ENCODE data around the gene HNRNPR.
"Not testable (repeated sequence)": the region's sequence is repeated elsewhere in the genome, so short reads cannot be mapped to it uniquely, and the experiment has no call there.

HNRNPR gene

DNA sequence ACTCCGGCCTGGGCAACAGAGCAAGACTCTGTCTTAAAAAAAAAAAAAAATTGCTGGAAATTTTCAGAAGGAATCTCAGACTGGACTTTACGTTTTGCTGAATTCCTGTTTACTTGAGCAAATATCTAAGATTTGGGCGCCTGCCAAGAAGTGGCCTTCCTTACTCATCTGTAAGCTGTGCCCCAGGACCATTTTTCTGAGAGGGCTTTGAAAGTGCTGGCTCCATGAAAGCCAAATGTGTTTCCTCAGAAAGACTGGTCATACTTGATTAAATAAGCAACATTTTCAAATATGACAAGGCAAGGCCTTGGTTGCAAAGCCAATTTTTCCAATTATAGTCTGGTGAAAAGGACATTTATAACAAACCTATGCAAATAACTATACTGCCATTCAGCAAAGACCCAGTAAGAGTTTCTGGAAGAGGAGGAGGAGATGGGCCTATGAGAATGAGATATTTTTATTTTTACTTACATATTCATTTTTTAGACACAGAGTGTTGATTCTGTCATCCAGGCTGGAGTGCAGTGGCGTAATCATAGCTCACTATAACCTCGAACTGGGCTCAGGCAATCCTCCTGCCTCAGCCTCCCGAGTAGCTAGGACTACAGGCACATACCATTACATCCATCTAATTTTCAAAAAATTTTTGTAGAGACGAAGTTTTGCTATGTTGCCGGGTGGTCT, 70.5 kb downstream of the HNRNPR start:
- ChIA-PET POLR2A (ENCODE audit: low non-redundant PET) (no interaction called here), CTCF (no interaction called here)
- DNase-seq (ENCODE audit: low spot score): peak; percentile 17
- peak overlapping the region; percentile 40 for H3K27ac ChIP-seq
- TF ChIP-seq, protein P1, sequence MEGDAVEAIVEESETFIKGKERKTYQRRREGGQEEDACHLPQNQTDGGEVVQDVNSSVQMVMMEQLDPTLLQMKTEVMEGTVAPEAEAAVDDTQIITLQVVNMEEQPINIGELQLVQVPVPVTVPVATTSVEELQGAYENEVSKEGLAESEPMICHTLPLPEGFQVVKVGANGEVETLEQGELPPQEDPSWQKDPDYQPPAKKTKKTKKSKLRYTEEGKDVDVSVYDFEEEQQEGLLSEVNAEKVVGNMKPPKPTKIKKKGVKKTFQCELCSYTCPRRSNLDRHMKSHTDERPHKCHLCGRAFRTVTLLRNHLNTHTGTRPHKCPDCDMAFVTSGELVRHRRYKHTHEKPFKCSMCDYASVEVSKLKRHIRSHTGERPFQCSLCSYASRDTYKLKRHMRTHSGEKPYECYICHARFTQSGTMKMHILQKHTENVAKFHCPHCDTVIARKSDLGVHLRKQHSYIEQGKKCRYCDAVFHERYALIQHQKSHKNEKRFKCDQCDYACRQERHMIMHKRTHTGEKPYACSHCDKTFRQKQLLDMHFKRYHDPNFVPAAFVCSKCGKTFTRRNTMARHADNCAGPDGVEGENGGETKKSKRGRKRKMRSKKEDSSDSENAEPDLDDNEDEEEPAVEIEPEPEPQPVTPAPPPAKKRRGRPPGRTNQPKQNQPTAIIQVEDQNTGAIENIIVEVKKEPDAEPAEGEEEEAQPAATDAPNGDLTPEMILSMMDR (conservative IDR thresholded peaks at IDR 0.05; ENCODE audit: low read depth): no peak

DNA sequence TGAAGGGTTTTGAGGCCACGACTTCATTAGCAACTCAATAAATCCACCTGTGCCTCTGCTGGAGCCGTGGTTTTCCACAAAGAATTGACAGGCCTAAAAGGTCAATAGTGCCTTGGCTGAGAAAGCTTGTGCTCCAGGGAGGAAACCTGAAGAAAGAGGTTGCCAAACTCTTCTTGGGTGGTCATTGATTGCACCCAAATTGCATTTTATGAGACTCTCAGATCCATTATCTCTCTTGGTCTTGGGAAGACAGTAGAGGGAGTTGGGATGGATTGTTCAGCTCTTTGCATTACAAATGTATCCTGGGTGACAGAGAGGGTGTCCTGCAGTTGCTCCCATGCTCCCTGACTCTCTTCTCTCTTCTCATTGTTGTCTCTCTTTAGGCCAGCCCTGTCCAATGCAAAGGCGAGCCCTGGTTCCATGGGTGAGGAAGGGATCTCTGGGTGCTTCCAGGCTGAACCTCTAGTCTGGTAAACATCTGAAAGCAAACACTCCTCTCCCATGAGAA, 80.7 kb downstream of the HNRNPR start:
- TF ChIP-seq, protein P1 (conservative IDR thresholded peaks at IDR 0.05; ENCODE audit: low read depth): no peak
- no peak overlapping the region for H3K27ac ChIP-seq
- no peak for DNase-seq (ENCODE audit: low spot score)
- POLR2A ChIA-PET (ENCODE audit: low non-redundant PET): interaction anchor here (0.6 kb wide), 1 partner anchor 20 kb away, joined by 5 read pairs; no protein-coding TSS in a partner anchor
- CTCF ChIA-PET: interaction anchor here (0.6 kb wide), 1 partner anchor 642 kb away, joined by 6 read pairs; no protein-coding TSS in a partner anchor

DNA sequence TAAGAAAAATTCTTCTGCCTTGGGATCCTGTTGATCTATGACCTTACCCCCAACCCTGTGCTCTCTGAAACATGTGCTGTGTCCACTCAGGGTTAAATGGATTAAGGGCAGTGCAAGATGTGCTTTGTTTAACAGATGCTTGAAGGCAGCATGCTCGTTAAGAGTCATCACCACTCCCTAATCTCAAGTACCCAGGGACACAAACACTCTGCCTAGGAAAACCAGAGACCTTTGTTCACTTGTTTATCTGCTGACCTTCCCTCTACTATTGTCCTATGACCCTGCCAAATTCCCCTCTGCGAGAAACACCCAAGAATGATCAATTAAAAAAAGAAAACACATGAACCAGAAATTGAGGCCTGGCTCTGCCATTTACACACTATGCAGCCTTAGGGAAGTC, 86.0 kb downstream of the HNRNPR start:
- DNase-seq (ENCODE audit: low spot score); H3K27ac ChIP-seq; CTCF ChIA-PET; POLR2A ChIA-PET (ENCODE audit: low non-redundant PET): not testable (repeated sequence)

DNA sequence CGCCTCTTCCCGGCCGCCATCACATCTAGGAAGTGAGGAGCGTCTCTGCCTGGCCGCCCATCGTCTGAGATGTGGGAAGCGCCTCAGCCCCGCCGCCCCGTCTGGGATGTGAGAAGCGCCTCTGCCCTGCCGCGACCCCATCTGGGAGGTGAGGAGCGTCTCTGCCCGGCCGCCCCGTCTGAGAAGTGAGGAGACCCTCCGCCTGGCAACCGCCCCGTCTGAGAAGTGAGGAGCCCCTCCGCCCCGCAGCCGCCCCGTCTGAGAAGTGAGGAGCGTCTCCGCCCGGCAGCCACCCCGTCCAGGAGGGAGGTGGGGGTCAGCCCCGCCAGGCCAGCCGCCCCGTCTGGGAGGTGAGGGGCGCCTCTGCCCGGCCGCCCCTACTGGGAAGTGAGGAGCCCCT, 86.7 kb downstream of the HNRNPR start:
- H3K27ac ChIP-seq; CTCF ChIA-PET; POLR2A ChIA-PET (ENCODE audit: low non-redundant PET); DNase-seq (ENCODE audit: low spot score): not testable (repeated sequence)

Data from RWPE1 (cell line).